Stromal cell of bone marrow (primary cell): ENCODE data around the gene RMI2.

Source experiments
- DNase-seq: peaks from one replicate; pipeline ENCODE4 v3.0.0-alpha.2; 2012; ENCODE audit warnings: low read depth

RMI2 gene

DNA sequence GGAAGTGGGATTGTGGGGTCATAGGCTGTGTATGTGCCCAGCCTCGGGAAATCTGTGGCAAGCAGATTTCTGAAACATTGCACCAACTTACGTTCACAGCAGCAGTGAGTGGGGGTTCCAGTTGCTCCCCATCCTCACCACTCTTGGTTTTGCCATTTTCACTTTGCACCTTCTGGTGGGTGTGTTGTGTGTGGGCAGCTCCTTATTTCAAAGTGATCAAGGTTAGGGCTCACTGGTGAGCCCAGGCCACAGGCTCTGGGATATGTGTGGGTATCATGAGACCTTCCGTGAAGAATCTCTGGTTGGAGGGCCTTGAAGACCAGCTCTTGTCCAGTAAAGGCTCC lies 34.7 kb upstream of the RMI2 start:
- DNase-seq: no peak

DNA sequence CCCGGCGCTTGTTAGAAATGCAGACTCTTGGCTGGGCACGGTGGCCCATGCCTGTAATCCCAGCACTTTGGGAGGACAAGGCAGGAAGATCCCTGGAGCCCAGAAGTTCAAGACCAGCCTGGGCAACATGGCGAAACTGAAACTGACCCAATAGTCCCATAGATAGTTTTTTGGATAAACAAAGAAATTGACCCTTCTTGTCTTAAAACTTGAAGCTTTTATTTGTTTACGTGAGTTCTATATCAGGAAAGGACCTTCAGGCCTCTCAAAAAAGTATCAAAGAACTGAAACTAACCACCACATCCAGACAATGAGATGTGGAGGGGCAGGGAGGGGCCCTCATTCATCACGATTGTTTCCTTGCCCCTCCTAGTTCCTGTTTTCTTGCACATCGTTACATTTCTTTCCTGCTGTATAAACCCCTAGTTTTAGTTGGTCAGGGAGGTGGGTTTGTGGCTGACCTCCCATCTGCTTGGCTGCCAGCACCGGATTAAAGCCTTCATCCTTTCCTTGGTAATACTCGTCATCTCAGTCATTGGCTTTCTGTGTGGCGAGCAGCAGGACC lies 34.2 kb upstream of the RMI2 start:
- DNase-seq: no peak

DNA sequence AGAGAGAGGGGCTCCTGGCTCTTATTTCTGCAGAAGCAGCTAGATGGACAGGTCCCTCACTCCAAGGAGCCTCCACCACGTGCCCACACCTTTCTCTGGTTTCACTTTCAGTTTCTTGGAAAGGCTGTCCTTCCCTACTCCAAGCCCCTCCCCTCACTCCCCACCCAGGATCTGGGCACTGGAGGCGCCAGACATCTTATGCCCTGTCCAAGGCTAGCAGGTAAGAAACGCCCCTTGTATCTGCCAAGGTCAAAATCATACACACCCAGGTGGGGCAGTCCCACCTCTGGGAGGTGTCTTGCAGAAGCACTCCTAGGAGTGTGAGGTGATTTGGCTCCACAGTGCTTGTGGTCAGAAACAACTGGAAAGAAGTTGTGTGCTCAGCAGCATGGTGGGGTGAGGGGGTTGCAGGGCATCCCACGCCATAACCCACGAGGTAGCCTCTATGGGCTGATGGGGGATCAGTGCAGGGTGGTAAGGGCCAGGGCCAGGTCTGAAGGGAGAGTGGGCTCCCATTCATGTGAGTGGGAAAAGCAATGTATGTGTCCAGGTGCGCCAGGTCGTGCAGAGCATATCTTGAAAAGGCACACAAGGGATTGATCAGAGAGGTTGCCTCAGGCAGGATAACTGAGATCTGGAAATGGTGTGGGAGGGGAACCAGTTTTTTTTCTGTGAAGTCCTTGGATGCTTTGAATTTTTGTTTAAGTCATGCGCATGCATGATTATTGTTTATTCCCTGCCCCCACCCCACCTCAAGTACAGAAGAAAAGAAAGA lies 32.4 kb upstream of the RMI2 start:
- DNase-seq: no peak

DNA sequence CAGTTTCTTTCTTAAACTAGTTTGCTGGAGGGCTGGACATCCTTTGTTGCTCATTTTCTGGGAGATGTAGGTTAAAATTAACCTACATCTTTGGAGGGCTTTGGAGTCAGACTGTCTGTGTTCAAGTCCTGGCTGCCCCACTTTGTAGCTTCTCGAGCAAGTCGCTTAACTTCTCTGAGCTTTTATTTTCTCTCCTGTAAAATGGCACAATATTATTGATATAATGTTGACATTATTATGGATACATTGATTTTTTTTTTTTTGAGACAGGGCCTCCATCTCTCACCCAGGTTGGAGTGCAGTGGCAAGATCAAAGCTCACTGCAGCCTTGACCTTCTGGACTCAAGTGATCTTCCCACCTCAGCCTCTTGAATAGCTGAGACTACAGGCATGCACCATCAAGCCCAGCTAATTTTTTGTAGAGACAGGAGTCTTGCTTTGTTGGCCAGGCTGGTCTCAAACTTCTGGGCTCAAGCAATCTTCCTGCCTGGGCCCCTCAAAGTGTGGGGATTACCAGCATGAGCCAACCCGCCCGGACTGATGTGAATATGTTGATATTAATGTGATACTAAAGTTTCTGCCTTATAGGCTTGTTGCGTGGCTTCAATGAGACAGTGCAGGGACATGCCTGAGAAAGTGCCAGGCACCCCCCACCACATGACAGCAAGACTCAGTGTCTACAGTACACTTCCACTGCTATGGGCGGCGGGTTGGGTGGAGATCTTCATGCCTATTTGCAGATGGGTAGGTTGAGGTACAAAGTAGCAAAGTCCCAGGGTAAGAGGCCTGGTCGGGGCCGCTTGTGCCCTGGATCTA lies 31.6 kb upstream of the RMI2 start:
- no peak for DNase-seq

DNA sequence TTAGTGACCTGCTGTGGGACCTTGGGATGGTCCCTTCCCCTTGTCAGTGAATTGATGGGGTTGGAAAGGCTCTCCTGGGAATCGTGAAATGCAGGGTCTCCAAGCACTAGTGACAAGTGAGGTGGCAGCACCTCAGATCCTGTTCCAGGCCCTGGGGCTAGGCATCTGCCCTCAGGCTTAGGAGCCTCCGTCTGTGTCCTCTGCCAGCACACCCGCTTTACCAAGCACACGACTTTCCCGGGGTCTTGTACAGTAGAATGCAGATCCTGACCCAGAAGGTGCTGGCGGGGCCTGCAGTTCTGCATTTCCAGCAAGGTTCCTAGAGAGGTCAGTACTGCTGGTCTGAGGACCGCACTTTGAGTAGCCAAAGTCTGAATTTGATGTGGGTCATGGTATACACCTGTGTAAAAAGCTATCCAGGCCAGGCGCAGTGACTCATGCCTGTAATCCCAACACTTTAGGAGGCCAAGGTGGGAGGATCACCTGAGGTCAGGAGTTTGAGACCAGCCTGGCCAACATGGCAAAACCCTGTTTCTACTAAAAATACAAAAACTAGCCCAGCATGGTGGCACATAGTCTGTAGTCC lies 30.9 kb upstream of the RMI2 start:
- DNase-seq: no peak

DNA sequence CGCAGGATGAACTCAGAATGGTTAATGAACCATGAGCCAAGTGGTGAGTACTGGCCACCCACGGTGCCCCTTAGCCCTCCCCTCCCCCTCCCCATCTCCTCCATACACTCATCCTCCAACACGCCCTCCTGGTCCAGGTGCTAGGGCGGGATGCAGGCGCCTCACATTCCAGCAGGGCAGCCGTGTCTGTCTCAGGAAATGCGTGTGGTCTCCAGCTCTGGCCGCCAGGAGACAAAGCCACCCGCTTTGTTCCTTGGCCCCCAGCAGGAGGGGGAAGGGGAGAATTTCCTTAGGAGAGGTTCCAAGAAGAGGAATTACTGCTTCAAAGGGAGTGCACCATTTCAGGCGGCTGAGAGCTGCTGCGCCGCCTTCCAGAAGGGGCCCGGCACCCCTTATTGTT lies 29.7 kb upstream of the RMI2 start:
- DNase-seq: no peak

DNA sequence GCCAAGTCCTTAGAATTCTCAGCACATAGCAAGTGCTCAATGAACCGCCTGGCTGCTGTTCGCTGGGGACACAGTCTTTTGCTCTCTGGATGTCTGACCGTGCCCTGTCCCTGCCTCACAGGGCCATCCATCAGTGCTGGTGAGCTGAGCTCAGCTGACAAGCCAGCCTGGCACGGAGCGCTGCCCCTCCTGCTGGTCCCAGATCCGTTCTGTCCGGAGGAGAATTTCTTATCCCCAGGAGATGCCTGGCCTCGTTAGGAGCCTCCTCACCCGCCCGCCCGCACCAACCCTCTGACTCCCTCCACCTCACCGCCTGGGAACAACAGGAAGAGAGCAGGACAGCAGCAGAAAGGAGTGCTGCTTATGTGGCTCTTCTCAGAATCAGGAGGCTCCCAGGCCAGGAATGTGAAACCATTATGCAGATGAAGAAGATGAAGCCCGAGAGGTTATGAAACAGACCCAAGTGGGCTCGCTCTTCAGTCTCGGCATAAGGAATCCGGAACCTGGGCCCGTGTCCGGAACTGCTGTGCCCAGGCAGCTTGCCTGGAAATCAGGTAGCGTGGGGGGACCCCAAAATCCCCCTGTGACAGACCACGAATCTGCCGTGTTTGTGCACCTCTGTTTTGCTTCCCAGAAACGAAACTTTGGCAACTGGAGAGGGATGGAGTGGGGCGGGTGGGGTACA lies 28.8 kb upstream of the RMI2 start:
- DNase-seq: no peak

DNA sequence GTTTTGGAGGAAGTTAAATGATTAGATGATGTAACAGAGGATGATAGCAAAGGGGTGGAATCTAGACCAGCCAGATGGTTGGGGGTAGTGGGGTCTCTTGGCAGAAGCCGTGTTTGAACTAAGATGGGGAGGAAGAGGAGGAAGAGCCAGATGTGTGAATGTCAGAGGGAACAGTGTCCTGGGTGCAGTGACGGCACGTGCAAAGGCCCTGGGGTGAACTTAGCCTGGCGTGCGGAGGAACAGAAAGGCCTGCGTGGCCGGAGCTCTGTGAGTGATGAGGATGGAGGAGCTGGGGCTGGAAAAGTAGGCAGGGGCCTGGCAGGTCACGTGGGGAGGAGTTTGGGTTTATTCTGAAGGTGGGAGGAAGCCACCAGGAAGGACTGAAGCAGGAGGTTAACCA lies 26.4 kb upstream of the RMI2 start:
- DNase-seq: no peak

DNA sequence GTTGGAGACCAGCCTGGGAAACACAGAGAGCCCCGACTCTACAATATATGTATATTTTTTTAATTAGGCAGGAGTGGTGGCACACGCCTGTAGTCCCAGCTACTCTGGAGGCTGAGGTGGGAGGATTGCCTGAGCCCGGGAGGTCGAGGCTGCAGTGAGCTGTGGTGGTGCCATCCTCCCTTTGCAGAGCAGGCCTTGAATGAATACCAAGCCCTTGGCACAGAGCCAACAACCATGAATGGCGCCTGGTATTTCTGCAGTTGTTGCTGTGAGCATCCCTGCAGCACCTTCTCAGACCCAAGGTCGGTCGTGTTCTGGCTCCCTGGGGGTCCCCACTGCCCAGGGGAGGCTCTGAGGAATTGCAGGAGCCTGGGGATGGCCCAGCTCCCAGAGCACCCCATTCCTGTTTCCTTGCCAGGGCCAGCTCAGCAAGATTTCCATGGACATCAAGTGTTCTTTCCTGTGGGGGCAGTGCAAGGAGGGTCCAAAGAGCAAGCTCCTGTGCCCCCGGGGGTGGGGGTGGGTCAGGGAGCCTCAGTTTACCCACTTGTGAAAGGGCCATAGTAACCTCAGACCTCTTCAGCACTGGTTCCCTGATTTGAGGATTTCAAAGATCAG lies 25.6 kb upstream of the RMI2 start:
- DNase-seq: no peak

DNA sequence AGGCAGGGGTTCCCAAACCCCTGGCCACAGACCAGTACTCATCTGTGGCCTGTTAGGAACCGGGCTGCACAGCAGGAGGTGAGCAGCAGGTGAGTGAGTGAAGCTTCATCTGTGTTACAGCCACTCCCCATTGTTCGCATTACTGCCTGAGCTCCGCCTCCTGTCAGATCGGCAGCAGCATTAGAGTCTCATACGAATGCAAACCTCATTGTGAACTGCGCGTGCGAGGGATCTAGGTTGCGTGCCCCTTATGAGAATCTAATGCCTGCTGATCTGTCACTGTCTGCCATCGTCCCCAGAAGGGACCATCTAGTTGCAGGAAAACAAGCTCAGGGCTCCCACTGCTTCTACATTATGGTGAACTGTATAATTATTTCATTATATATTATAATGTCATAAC lies 25.1 kb upstream of the RMI2 start:
- no peak for DNase-seq

DNA sequence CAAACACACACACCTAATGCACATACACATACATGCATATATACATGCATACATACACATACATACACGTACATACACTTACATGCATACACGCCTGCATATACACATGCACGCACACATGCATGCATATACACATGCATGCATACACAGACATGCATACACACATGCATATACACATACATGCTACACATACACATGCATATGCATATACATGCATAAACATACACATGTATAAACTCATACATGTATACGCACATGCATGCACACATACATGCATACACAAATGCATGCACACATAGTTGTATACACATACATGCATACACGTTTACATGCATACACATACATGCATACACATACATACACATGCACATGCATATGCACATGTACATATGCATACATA lies 23.6 kb upstream of the RMI2 start:
- no peak for DNase-seq

DNA sequence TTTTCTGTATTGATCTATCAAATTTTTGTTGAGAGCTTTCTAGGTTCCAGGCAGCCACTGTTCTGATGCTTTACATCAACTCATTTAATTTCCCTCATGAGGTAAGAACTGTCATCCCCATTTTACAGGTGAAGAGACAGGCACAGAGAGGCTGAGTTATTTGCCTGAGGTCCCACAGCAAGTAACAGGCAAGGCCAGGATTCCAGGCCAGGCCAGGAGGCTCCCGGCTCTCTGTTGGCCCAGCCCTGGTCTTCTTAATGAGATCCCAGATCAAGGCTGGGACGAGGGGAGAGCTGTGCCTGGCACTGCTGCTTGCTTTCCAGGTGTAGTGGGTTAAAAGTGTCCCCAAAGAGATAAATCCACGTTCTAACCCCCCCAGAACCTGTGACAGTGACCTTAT lies 22.4 kb upstream of the RMI2 start:
- DNase-seq: no peak

DNA sequence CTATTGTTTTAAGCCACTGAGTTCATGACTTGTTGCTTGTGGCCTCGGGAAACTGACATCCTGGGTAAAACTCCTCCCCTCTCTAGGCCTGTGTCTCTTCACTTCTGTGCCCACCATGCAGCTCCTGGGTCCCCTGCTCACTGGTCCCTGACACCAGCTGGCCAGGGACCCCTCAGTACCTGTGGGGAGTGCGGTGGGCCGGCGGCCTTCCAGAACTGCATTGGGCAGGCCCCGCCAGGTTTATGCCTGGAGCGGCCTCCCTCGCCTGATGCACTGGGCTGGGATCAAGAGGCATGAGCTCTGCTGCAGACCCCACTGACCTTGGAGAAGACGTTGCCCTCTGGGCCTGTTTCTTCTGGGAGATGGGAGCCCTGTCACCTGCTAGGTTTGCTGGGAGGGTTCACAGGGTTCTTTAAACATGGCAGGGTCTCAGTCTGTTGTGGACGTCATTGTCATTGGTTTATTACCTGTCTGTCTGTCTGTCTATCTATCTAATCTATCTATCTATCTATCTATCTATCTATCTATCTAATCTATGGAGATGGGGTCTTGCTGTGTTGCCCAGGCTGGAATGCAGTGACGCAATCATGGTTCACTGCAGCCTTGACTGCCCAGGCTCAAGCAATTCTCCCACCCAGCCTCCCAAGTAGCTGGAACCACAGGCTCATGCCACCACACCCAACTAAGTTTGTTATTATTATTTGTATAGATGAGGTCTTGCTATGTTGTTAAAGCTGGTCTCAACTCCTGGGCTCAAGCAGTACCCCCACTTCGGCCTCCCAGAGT lies 21.5 kb upstream of the RMI2 start:
- DNase-seq: no peak

DNA sequence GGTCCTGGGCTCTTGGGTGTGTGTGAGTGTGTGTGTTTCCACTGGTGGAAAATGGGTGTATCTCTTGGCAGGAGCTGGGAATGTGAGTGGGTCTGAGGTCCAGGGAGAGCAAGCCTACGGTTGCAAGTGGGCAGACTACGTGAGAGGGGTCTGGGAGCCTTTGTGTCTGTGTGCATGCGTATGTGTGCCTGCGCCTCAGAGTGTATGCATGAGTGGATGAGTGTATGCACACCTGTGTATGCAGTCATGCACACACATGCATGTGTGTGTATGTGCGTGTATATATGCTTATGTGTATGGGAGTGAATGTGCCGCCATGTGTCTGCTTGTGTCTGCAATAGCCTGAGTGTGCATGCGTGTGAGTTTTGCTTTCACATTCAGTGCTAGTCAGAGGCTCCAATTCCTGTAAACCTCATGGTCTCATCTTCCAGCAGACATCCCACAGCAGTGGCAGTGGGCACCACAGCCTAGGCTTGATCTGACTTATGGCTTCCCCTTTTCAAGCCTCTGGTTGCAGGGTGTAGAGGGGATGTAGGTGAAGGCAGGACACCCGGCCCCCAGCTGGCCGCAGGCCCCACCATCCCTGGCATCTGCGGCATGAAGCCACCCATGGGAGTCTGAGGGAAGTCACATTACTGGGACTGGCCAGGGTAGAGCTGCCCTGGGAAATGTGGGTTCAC lies 19.7 kb upstream of the RMI2 start:
- no peak for DNase-seq

DNA sequence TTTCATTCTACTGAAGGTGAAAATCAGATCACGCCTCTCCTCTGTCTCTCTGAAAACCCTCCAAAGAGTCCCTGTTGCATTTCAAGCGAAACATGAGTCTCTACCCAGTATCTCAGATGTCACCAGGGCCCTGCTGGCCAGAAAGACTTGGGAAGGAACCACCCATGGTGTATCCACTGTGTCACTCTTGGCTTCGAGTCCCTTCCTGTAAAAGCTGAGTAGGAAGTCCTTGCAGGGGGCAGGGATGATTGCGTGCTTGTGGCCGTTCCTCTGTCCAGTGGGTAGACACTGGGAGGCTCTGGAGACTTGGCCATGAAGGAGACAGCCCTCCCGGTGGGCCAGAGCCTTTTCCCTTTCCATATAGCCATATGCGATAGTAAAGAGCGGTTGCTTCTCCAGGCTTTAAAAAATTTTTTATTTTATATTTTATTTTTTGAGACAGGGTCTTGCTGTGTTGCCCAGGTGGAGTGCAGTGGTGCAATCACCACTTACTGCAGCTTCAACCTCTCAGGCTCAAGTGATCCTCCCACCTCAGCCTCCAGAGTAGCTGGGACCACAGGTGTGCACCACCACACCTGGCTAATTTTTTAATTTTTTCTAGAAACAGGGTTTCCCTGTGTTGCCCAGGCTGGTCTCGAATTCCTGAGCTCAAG lies 19.0 kb upstream of the RMI2 start:
- DNase-seq: no peak

DNA sequence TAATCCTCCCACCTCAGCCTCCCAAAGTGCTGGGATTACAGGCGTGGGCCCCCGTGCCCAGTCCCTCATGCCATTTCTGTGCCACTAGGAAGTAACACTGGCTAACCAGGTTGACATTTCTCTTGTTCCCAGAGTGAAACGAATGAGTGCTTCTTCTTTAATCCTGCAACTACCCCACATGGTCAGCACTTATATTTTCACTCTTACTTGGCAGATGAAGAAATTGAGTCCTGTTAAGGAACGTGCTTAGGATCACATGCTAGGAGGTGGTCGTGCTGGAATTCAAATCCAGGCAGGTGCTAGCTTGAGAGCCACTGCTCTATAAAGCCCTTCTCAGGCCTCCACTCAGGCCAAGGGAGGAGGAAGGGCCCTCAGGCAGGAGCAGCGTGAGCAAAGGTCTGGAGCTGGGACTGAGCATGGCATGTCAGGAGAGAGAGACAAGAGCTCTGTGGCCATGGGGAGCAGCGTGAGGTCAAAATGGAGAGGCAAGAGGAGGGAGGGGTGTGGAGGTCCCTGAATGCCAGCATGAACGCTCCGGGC lies 18.5 kb upstream of the RMI2 start:
- DNase-seq: no peak

DNA sequence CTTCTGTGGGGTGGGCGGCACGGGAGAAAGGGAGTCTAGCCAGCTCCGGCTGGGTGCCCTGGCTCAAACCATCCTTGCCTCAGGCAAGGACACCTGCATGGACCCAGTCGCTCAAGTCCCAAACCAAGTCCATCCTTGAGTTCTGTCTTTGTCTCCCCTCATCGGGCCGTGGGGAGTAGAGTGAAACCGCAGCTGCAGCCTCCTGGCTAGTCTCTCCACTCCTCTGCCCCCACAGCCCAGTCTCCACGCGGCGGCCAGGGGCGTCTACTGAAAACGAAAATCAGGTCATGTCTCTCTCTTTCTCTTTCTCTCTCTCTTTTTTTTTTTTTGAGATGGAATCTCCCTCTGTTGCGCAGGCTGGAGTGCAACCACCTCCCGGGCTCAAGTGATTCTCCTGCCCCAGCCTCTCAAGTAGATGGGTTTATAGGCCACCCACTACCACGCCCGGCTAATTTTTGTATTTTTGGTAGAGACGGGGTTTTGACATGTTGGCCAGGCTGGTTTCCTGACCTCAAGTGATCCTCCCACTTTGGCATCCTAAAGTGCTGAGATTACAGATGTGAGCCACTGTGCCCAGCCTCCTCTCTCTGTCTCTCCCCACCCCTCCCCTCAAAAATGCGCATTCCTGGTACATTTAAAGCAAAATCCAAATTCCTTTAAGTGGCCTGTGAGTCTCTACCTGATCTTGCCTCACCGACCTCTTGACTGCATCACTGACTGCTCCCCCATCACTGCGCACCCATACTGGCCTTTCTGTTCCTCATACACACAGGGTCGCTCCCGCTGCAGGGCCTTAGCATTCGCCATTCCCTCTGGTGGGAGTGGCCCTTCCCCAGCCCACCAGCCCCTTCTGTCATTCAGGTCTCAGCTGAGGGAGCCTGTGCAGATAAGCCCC lies 17.7 kb upstream of the RMI2 start:
- DNase-seq: no peak

DNA sequence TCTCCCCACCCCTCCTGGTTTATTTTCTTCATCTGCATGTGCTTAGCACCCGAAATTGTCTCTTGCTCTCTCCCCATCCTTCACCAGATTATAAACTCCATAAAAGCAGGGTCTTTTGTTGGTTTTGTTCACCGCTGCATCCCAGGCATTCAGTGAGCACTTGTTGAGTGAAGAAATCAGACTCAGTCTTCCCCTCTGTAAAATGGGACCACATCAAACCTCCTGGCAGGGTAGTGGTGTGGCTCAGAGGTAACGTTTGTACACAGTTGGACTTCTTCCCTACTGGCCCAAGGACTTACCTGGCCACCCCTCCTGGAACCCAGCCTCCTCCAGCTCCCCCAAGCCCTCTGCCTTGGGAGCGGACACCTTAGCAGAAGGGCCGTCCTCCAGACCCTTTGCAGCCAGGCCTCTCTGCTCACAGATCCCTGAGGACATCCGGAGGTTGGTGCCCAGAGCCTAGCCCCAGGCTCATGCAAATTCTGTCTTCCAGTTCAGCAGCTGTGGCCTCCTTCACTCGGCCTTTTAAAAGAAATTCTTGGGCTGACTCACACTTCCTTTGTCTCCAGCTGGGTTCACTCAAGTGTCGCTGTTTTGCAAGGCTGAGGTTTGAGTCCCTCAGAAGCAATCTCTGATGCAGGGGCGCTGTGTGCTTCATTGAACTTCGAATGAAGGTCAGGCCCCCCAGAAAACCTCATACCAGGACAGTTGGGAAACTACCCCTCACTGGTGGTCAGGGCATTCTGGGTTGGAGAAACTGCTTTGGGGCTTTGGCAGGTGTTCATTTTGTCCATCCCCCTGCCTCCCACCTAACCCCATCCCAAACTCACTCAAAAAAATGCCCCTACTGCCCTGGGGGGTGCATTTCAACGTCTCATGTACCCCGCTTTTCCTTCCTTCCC lies 16.8 kb upstream of the RMI2 start:
- DNase-seq: peak; percentile 78
